ENCODE results near the gene CDH13.

Gene CDH13

DNA sequence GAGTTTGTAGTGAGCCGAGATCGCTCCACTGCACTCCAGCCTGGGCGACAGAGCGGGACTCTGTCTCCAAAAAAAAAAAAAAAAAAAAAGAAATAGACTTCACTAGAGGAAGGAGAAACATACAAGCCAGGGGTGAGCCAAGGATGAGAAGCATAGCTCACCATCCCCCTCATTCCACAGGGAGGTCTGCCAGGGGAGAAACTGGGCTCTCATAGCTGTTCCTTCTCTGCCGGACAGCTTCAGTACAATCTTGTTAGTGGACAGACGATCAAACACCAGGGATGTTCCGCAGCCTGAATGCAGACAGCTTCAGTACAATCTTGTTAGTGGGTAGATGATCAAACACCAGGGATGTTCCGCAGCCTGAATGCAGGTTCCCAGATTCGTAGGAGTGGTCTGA, 509.6 kb downstream of the CDH13 start:
- DNase-seq = no peak

DNA sequence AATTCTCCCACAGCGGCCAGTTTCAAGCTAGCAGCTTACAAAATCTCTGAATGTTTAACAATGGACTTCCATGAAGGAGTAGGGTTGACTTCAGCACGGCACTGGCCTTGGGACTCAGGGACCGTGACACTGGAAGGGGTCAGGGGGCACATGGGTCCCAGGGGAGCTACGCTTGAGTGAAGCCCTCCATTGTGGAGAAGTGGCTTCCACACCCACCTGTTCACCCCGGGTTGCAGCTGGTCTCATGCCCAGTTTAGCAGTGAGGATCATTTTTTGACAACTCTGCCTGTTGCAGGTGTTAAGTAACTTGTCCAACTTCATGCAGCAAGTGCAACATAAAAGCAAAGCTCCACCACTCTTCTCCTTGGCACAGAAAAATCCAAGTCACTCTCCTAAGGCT, 510.2 kb downstream of the CDH13 start:
- no peak for DNase-seq

DNA sequence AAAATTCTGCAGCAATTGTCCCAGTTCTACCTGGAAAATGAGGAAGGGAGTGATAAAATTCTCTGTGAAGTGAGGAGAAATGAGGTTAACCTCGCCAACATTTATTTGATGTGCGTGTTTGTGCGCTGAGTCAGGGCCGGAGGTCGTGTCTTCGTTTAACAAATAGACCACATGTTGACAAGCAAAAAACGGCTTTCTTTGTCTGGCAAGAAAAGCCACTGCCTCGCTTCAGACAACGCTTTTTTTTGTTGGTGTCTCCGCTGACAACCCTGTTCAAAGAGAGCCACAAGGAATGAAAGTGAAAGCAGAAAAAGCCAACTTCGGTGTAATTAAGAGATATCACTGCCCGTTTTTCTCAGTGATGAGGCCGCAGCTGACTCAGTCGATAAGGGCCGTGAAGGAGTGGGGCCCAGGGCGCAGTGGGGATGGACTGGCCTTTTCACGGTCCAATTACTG, 510.6 kb downstream of the CDH13 start:
- no peak for DNase-seq

DNA sequence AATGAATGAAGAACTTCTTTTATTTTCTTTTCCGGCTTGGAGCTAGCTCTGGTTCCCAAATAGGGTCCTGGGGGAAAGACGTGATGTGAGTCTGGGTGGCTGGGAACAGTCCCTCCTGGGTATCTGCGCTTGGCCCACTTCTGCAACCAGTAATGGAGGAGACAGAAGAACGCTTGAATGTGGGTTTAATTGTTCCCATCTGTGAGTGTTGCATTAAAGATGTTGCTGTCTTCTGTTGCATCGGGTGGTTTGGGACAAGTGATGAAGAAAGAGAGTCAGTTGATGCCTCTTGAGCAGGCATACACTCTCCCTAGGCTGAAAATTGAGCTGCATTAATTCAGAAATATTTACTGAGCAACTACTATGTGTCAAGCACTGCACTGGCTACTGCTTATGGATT, 511.1 kb downstream of the CDH13 start:
- DNase-seq = no peak

DNA sequence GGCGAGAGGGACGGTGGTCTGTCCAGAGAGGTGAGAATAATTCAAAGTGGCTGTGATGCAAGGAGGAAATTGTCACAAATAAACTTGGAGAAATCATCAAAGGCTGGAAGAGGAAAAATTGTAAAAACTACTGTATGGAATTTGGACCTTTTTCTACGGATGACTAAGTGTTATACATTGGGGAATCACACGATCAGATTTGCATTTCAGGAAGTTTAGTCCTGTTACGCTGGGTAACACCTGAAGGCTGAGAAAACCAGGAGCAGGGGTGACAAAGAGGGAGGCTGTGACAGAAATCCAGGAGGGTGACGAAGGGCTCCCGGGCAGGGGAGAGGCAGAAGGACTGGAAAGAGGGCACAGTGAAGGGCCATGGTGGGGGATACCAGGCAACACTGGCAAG, 511.7 kb downstream of the CDH13 start:
- DNase-seq = no peak

DNA sequence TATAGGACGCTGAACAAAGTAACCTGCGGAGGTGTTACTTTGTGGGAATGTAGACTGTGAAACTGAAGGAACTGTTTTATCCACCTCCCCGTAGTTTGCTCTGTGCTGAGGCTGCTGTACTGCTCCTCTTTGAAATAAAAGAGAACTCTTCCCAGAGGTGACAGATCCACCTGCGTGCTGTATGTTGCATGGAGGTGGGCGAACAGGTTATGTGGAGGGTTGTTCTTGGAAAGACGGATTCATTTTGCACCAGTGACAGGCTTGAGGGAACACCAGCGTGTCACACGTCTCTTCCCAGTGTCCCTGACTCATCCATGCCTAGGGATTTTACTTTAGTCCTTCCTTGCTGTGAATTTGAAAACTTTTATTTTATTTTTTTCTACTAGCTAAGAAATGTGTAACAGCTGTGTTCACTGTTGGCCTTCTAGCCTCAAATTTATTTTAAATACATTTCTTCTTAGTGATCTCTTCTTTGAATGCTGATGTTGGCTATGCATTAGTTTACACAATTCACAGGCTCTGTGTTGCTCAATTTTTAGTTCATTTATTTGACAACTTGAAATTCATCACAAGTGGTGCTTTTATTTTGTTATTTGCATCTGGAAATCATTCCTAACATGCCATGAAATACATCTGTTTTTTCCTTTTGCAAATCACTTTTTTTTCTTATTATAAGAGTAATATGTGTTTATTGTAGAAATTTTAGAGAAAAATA, 512.4 kb downstream of the CDH13 start:
- DNase-seq = no peak

DNA sequence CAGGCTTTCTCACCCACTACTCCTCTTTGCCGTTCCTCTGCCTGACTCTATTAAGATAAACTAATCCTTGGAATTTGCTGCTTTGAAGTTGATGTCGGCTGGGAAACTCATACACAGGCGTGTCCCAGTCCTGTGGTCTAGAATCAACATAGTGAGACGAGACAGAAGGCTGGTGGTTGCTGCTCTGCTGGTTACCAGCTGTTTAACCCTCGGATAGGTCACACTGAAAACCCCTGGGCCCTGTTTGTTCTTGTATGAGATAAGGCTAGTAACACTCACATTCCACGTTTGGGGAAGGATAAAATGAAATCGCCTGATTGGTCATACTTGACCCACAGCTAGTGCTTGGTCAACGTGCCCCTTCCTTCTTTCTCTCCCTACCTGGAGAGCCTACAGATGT, 517.0 kb downstream of the CDH13 start:
- DNase-seq = no peak

DNA sequence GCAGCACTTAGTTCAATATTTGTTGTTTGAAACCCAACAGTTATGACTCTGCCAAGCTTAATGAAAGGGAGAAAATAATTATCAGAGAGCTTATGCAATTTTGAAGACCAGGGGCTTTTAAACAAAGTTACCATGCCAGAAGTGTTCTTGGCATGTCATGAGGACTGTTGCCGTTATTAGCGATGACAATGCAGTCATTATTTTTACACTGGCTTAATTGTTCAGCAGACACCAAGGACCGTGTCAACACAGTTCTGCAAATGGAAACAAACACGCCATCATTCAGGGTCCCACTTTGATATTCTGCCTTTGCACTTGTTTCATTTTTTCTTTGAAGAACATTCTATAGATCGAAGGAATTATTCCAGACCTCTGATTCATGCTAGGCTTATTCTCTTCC, 518.5 kb downstream of the CDH13 start:
- DNase-seq = no peak

DNA sequence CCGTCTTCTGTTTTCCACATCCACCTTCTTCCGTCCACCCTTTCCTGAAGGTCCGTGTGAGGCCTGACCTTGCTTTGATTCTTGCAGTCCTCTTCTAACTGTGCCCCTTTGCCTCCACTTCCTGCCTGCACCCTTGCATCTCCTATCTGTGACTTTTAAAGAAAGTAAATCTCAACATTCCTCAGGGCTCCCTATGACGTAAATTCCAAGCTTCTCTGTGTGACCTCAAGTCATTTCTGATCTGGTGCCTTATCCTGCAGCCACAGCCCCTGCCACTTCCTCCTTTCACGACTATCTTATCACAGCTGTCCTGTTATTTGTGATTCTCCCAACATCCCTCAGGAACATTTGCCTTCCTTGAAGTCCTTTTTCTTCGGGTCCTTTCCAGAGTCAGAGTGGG, 520.5 kb downstream of the CDH13 start:
- no peak for DNase-seq

DNA sequence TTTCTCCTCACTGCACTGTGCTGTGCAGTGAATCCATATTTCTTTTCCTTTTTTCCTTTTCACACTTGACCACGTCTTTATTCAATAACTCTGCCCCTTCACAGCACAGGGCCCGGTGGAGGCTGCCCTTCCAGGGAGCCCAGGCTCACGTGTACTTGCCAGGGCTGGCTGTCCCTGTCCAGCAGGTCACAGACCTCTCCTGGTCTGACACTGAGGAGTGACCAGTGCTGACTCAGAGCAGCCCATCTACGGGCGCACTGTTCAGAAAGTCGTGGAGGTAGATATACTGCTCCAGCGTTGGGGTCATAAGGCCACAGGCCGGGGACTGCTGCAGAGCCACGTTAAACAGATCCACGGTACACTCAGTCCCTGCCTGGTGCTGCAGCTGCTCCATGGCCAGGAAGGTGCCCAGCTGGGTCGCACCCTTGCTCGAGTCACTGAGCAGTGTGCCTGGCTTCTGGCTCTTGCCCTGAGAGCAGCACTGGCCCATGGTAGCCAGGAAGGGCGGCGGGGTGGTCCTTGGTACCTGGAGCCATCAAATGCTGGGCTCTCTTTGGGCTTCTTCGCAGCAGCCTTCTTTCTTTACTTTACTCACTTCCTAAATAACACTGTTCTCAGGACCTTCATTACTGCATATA, 531.7 kb downstream of the CDH13 start:
- DNase-seq = no peak

DNA sequence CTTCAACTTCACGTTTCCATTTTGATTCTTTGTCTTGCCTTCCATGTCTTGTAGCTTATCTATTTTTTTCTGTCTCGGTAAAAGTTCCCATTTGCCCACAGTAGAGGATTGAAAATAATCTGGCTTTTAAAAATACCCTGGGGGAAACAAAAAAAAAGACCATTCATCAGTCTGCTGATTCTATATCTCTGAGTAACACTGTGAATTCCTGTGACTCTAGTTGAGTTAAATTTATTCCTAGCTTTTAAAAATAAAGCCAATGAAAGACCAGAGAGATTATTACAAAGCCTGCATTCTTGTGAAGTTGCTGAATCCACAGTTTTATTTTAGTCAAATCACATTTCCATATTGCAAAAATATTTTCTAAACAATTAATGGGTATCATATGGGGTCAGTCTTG, 532.3 kb downstream of the CDH13 start:
- no peak for DNase-seq

DNA sequence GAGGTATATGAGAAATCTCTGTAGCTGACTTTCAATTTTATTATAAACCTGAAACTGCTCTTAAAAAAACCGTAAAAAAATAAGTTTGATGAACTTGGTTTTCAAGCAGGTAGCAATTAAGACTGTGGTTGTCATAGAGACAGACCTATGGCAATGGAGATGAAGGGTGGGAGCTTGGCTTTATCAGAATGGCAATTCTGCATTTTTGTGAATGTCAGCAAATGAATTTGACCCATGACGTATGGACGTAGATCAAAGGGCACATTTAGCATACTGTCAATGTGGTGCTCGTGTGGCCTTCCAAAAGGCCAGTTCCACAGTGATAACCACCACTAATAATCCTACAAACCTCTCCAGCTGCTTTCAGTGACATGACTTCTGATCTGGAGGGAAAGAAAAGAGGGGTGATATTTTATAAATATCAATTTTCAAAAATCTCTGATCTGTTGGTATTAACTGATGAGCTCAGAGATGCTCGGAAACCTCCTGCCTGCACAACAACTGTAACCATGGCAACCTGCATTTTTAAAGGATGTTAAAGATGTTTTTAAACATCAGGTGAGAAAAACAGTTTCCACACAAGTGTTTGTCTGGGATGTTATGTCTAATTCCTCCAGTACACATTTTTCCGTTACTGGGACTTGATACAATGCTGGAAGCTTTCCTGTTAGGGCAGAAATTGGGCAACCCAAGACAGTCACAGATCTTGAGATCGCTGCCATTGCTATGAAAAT, 533.7 kb downstream of the CDH13 start:
- DNase-seq = no peak

DNA sequence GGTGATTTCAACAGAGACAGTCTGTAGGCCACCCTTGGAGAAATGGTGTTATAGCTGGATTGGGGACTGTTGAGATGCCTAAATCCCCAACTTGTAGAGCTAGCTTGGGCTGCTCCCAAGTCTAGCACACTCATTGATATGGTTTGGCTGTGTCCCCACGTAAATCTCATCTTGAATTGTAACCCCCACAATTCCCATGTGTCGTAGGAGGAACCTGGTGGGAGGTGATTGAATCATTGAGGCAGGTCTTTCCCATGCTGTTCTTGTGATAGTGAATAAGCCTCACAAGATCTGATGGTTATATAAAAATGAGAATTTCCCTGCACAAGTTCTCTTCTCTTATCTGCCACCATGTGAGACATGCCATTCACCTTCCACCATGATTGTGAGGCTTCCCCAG, 536.0 kb downstream of the CDH13 start:
- no peak for DNase-seq

DNA sequence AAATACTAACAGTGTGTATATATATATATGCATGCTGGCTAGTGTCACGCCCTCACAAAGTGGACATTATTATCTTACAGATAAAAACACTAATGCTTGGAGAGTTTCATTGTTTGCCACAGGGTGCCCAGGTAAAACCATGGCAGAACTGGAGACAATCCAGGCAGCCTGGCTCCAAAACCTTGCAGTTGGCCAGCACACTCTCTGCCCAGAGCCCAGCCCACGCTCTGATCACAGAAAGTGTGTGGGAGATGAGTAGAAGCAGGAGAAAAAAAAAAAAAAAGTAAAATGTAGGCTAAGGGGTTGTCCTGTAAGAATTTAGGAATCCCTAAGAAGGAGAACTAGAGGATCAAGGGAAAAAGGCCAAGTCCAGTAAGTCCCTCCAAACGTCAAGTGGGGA, 538.0 kb downstream of the CDH13 start:
- no peak for DNase-seq

DNA sequence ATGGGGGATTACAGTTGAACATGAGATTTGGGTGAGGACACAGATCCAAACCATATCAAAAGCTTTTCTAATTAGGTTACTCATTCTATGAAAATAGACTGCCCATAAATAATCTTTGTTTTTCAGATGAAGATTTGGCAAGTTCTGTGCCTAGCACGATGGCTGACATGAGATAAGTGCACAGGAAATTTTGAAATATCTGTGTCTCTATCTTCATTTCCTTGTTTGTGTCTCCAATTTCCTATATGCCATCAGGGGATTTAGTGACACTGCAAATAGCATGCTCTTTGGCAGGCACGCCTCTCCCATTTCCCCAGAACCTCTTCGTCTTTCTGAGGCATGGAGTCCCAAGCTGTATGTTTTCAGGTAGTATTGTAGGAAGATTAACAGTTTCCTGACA, 544.6 kb downstream of the CDH13 start:
- DNase-seq = no peak

DNA sequence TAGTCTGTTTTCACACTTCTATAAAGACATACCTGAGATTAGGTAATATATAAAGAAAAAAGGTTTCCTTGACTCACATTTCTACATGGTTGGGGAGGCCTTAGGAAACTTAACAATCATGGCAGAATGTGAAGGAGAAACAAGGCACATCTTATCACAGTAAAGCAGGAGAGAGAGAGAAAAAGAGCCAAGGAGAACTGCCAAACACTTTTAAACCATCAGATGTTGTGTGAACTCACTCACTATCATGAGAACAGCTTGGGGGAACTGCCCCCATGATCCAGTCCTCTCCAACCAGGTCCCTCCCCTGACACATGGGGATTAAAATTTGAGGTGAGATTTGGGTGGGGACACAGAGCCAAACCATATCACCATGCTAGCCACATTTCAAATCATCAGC, 547.9 kb downstream of the CDH13 start:
- no peak for DNase-seq

DNA sequence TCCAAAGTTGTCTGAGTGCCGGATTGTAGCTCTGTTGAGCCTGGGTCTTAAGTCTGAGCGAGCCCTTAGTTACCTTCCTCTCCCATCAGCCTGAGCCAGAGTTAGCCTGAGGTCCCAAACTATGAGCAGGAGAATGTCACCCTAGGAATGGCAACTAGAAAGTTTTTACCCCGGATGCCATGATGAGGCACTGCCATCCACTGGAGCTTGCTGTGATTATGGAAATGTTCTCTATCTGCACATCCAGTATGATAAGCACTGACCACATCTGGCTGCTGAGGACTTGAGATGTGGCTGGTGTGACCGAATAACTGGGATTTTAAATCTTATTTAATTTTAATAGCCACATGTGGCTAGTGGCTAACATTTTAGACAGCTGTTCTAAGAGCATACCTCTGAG, 550.0 kb downstream of the CDH13 start:
- no peak for DNase-seq

DNA sequence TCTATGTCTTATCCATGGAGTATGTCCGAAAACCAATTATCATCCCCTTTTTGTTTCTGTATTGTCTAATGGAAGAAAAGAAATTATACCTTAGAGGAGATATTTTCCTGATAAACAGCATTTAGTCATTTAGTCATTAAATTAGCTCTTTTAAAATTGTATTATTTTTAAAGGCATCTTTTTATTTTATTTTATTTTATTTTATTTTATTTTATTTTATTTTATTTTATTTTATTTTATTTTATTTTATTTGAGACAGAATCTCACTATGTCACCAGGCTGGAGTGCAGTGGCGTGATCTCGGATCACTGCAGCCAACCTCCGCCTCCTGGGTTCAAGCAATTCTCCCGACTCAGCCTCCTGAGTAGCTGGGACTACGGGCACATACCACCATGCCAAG, 559.1 kb downstream of the CDH13 start:
- DNase-seq = no peak

DNA sequence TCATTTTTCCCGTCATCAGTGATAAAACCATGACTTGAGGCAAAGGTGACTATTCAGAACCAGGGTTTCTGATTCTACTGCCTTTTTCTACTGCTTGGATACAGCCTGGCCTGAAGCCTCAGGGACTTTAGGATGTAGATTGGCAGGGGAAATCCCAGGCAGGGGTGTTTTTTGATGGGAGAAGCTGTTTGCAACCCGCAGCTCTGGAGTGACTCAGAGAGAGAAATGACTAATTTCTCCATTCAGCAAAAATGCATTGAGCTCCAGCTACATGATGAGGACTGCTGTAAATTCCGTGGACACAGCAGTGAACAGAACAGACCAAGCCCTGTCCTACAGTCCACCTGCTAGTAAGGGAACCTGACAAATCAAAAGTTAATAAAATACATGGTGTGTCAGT, 560.6 kb downstream of the CDH13 start:
- no peak for DNase-seq

DNA sequence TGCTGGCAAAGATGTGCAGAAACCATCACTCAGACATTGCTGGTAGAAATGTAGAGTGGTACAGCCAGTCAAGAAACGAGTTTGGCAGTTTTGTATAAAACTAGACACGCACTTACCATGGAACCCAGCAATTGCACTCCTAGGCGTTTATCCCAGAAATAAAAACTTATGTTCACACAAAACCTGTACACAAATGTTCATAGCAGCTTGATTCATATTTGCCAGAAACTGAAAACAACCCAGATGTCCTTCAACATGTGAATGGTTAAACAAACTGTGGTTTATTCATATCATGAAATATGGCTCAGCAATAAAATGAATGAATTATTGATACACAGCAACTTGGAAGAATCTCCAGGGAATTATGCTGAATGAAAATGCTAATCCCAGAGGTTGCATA, 570.0 kb downstream of the CDH13 start:
- no peak for DNase-seq

DNA sequence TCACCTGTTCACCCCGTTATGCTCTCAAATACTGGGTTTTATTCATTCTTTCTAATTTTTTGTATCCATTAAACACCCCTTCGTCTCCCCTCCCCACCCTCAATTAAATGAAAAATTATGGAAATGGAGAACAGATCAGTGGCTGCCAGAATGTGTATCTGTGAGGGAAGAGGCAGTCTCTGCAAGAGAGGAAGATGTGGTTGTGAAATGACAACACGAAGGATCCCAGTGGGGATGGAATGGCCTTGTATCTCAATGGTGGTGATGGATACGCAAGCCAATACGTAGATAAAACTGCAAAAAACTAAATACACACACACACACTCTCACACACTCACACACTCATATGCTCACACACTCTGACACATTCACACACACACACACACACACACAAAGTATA, 570.7 kb downstream of the CDH13 start:
- DNase-seq = no peak

DNA sequence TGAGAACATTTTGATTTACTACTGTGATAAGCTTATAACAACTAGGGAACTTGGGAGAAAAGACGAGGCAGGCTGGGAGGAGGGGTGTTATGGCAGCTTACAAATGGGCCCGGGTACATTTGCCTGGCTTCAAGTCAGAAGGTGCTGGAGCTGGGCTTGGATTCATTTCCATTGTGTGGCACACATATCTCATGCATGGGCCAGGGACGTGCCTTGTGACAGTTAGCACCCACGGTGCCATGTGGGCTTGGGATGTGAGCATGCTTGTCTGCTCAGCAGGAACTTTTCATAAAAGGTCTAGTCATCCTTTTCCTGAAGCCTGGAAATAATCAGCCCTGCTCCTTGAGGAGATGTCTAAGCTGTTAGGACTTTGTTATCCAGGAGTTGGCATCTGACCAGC, 572.2 kb downstream of the CDH13 start:
- no peak for DNase-seq

DNA sequence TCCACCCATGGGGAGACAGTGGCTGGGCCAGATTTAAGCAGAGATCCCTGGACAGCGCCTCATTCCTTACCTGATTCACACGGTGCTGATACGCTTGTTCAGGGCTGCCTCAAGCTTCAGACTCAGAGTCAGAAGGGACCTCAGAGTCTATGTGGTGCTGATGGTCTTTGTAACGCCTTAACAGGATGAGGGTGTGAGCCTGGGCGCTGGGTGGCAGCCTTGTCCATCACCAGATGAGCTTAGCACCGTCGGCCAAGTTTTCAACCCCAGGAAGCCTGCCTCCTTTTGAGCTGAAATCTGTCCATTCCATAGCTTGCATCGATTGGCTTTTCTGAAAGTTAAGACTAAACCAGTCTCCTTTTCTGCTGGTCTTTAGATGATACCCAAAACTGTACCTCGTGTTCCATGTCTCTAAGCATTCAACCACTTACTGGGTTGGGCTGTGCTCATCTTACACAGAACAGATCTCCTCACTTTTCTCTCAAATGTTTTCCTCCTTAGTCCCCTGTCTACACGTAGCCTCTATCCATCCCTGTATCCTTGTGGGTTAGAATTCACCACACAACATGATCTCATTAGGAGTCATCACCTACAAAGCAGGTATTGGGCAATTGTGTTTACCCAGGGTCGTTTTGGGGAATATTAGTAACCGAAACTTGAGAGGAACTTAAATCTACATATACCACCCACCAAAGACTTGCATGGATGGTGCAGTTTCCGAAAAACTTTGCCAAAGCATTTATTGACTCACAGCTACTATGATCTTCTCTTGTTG, 573.4 kb downstream of the CDH13 start:
- DNase-seq = no peak

DNA sequence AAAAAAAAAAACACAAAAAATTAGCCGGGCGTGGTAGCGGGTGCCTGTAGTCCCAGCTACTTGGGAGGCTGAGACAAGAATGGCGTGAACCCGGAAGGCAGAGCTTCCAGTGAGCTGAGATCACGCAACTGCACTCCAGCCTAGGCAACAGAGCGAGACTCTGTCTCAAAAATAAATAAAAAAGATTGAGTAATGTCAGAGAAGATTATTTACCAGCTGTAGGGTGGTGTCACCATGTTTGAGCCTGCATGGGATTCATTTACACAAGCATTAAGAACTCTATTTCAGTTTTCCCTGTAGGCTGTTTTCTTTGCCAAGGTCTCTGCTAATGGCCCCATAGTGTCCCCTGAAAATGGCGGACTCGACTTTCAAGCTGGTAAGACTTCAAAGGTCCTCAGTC, 575.0 kb downstream of the CDH13 start:
- no peak for DNase-seq
